GM23338 (cell line): Measurements from ENCODE around the gene KYAT1. TPM values are rescaled to one million over a fixed set of nuclear protein-coding genes. Genes with fewer than 3 reads are reported as not detected.

ENCODE experiments used
- ATAC-seq: fragments of 200-7000 bp; cut with Tn5 transposase; 3 replicates; pipeline ENCODE4 v1.9.1; 2020
- DNase-seq: peaks from one replicate; pipeline ENCODE4 v3.0.0-alpha.2; 2015; ENCODE audit warnings: low spot score
- H2AFZ ChIP-seq: fragments of 200-600 bp; sonication (generic); 2 replicates; pipeline ENCODE4 v1.8.0; 2016; ENCODE audit warnings: antibody characterized with exemption, mild to moderate bottlenecking, moderate library complexity
- H3F3A ChIP-seq: fragments of 200-600 bp; sonication (generic); replicated peaks from 2 replicates; pipeline ENCODE4 v1.8.0; 2017; ENCODE audit warnings: antibody characterized with exemption, mixed run types, low read depth
- H3K27ac ChIP-seq: fragments of 200-600 bp; sonication (generic); 2 replicates; pipeline ENCODE4 v1.6.1; 2016; ENCODE audit warnings: low read depth
- H3K27me3 ChIP-seq: fragments of 200-600 bp; sonication (generic); 2 replicates; pipeline ENCODE4 v1.8.0; 2016; ENCODE audit warnings: mild to moderate bottlenecking, mixed run types, moderate library complexity; ENCODE audit not compliant: insufficient read depth
- H3K36me3 ChIP-seq: fragments of 200-600 bp; sonication (generic); 2 replicates; pipeline ENCODE4 v1.8.0; 2016; ENCODE audit warnings: mild to moderate bottlenecking; ENCODE audit not compliant: insufficient read depth
- H3K4me1 ChIP-seq: fragments of 200-600 bp; sonication (generic); 2 replicates; pipeline ENCODE4 v1.8.0; 2016; ENCODE audit warnings: mild to moderate bottlenecking, moderate library complexity; ENCODE audit not compliant: insufficient read depth
- H3K4me2 ChIP-seq: fragments of 200-600 bp; sonication (generic); 2 replicates; pipeline ENCODE4 v1.7.1; 2017; ENCODE audit warnings: mixed run types
- H3K4me3 ChIP-seq: fragments of 200-600 bp; sonication (generic); 2 replicates; pipeline ENCODE4 v1.6.1; 2016; ENCODE audit warnings: mixed run types
- H3K79me2 ChIP-seq: fragments of 200-600 bp; sonication (generic); replicated peaks from 2 replicates; pipeline ENCODE4 v1.8.0; 2017; ENCODE audit warnings: mild to moderate bottlenecking; ENCODE audit not compliant: insufficient read depth
- H3K9me2 ChIP-seq: fragments of 200-600 bp; sonication (generic); 2 replicates; pipeline ENCODE4 v1.8.0; 2017; ENCODE audit not compliant: insufficient read depth
- H4K20me1 ChIP-seq: fragments of 200-600 bp; sonication (generic); replicated peaks from 2 replicates; pipeline ENCODE4 v1.8.0; 2017; ENCODE audit warnings: mild to moderate bottlenecking; ENCODE audit not compliant: insufficient read depth
- H3K27ac Mint-ChIP-seq: 2 replicates; pipeline ENCODE4 v1.8.0; 2020; ENCODE audit warnings: inconsistent platforms, mild to moderate bottlenecking, moderate library complexity, mixed read lengths
- H3K27me3 Mint-ChIP-seq: 3 replicates; pipeline ENCODE4 v1.8.0; 2022; ENCODE audit warnings: low read depth, mild to moderate bottlenecking, moderate library complexity, mixed read lengths, inconsistent platforms; ENCODE audit not compliant: insufficient read depth, poor library complexity
- H3K36me3 Mint-ChIP-seq: 3 replicates; pipeline ENCODE4 v1.8.0; 2021; ENCODE audit warnings: low read depth, mild to moderate bottlenecking, inconsistent platforms, moderate library complexity, mixed read lengths
- H3K4me1 Mint-ChIP-seq: 3 replicates; pipeline ENCODE4 v1.8.0; 2020; ENCODE audit warnings: mild to moderate bottlenecking, inconsistent platforms, mixed read lengths
- H3K4me3 Mint-ChIP-seq: 3 replicates; pipeline ENCODE4 v1.8.0; 2021; ENCODE audit warnings: moderate library complexity, mild to moderate bottlenecking, inconsistent platforms, mixed read lengths
- H3K9me3 Mint-ChIP-seq: 3 replicates; pipeline ENCODE4 v1.8.0; 2020; ENCODE audit warnings: moderate library complexity, mild to moderate bottlenecking, inconsistent platforms, mixed read lengths
- CREB1 ChIP-seq: fragments of 250-450 bp; sonication (Bioruptor Pico); IDR thresholded peaks from 2 replicates; pipeline ENCODE4 v1.5.0; 2020; ENCODE audit warnings: low read depth, mild to moderate bottlenecking, moderate library complexity
- EZH2 ChIP-seq: fragments of 200-600 bp; sonication (generic); IDR thresholded peaks from one replicate; pipeline ENCODE4 v1.8.0; 2017; ENCODE audit warnings: antibody characterized with exemption, mild to moderate bottlenecking, low read depth; ENCODE audit not compliant: unreplicated experiment
- EZH2phosphoT487 ChIP-seq: fragments of 200-600 bp; sonication (generic); IDR thresholded peaks from one replicate; pipeline ENCODE4 v1.8.1; 2018; ENCODE audit warnings: antibody characterized with exemption; ENCODE audit not compliant: unreplicated experiment
- JUNB ChIP-seq: IDR thresholded peaks from one replicate; pipeline ENCODE4 v1.6.1; 2016; ENCODE audit warnings: antibody characterized with exemption; ENCODE audit not compliant: unreplicated experiment
- NANOG ChIP-seq: IDR thresholded peaks from 2 replicates; pipeline ENCODE4 v1.6.1; 2016; ENCODE audit warnings: antibody characterized with exemption, borderline replicate concordance
- POLR2AphosphoS5 ChIP-seq: IDR thresholded peaks from 2 replicates; pipeline ENCODE4 v1.6.1; 2016; ENCODE audit warnings: antibody characterized with exemption, low read depth
- STAT1 ChIP-seq: IDR thresholded peaks from one replicate; pipeline ENCODE4 v1.6.1; 2016; ENCODE audit warnings: antibody characterized with exemption; ENCODE audit not compliant: unreplicated experiment
- ZNF114 ChIP-seq: fragments of 250-450 bp; sonication (Bioruptor Pico); IDR thresholded peaks from 2 replicates; pipeline ENCODE4 v1.5.0; 2020; ENCODE audit warnings: mild to moderate bottlenecking, moderate library complexity
- ZNF331 ChIP-seq: fragments of 250-450 bp; sonication (Bioruptor Pico); IDR thresholded peaks from 2 replicates; pipeline ENCODE4 v1.5.0; 2020; ENCODE audit warnings: low read depth, mild to moderate bottlenecking, moderate library complexity
- polyA plus RNA-seq: library from polyadenylated mRNA; unstranded; fragments of >200 nt; fragmentation: Nextera tagmentation; extraction: Ambion mirVana; gene quantifications from 2 replicates; pipeline ENCODE4 v1.2.1, GENCODE V29; 2016
- total RNA-seq: library from RNA; depleted of rRNA; stranded (reverse); fragments of >200 nt; shearing (Covaris generic); gene quantifications from 2 replicates; pipeline ENCODE4 v1.2.3, GENCODE V29; 2014
- TF ChIP-seq, protein P1 (sequence below): IDR thresholded peaks from 2 replicates; pipeline ENCODE4 v1.6.1; 2016; ENCODE audit warnings: antibody characterized with exemption
- TF ChIP-seq, protein P2 (sequence below): fragments of 250-450 bp; sonication (Bioruptor Pico); IDR thresholded peaks from 2 replicates; pipeline ENCODE4 v1.5.0; 2020; ENCODE audit warnings: mild to moderate bottlenecking, moderate library complexity

KYAT1 gene
- total and polyA plus RNA-seq, 2 experiments from 2014 or later, result 26.1 to 34.0 TPM

DNA sequence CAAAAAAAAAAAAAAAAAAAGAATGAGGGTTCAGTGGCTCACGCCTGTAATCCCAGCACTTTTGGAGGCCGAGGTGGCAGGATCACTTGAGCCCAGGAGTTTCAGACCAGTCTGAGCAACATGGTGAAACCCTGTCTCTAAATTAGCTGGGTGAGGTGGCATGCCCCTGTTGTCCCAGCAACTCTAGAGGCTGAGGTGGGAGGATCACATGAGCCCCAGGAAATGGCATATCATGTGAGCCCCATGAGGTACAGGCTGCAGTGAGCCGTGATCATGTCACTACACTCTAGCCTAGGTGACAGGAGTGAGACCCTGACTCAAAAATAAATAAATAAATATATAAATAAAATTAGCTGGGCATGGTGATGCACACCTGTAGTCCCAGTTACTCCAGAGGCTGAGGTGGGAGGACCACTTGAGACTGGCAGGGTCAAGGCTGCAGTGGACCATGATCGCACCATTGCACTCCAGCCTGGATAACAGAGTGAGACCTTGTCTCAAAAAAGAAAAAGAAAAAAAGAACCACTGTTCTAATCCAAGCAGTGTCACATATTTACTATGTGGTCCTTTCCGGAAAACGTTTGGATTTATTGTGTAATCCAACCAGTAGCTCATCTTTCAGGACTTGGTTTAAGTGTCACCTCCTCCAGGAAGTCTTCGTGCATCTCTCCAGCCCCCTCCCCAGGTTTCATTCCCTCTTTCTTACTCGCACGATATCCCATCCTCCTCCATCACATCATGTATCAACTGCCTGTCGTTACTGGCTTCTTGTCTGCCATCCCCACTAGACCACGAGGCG is 39.9 kb downstream of the KYAT1 start:
- Mint-ChIP-seq H3K4me3 (no peak overlapping the region), H3K36me3 (peaks cover 24% of the 10 kb centered on the region), H3K9me3 (no peaks in the 10 kb centered on the region), H3K27ac (no peak overlapping the region), H3K4me1 (no peaks in the 10 kb centered on the region), H3K27me3 (peaks cover 10% of the 10 kb centered on the region)
- Histone ChIP-seq H3K27me3 (no peaks in the 10 kb centered on the region), H3K4me1 (no peaks in the 10 kb centered on the region), H3K27ac (no peak overlapping the region), H3K9me2 (no peaks in the 10 kb centered on the region), H3K36me3 (peaks cover 7% of the 10 kb centered on the region; the same call in 1 of the 2 replicates), H4K20me1 (no peaks in the 10 kb centered on the region; the same call in 1 of the 2 replicates), H3F3A (0 out of 2 replicates have a peak, but pooled peaks cover 4% of the 10 kb centered on the region), H3K4me2 (no peak overlapping the region), H3K4me3 (no peak overlapping the region), H2AFZ (no peak overlapping the region), H3K79me2 (no peaks in the 10 kb centered on the region)
- DNase-seq (no peak), ATAC-seq (no peak)
- TF ChIP-seq ZNF331 (CRISPR knock-in tag) (no peak), JUNB (no peak), CREB1 (CRISPR knock-in tag) (no peak)

DNA sequence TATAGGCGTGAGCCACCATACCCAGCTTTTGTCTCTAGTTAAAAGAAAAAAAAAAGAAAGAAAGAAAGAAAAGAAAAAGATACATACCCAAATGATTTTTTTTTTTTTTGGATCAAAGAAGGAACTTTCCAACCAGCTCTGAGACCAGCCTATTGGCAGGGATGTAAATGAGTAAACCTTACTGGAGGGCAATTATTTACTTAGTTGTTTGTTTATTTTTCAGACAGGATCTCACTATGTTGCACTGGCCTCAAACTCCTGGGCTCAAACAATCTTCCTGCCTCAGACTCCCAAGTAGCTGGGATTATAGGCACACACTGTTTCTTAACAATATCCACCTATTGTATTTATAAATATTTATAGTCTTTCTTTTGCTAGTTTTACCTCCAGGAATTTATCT is 41.2 kb downstream of the KYAT1 start:
- DNase-seq (no peak), ATAC-seq (no peak)
- H3K4me3 ChIP-seq, result no peak overlapping the region
- Mint-ChIP-seq H3K4me3 (no peak overlapping the region), H3K27ac (no peak overlapping the region), H3K4me1 (no peaks in the 10 kb centered on the region), H3K36me3 (peaks cover 26% of the 10 kb centered on the region), H3K27me3 (peaks cover 10% of the 10 kb centered on the region), H3K9me3 (no peaks in the 10 kb centered on the region)
- H3K4me2 ChIP-seq, result no peak overlapping the region
- no peak overlapping the region for H3K27ac ChIP-seq
- H3K36me3 ChIP-seq, result peaks cover 7% of the 10 kb centered on the region; the same call in 1 of the 2 replicates
- no peaks in the 10 kb centered on the region; the same call in 1 of the 2 replicates for H4K20me1 ChIP-seq
- H3K9me2 ChIP-seq, result no peaks in the 10 kb centered on the region
- H2AFZ ChIP-seq, result no peak overlapping the region
- H3K79me2 ChIP-seq, result no peaks in the 10 kb centered on the region
- no peaks in the 10 kb centered on the region for H3K4me1 ChIP-seq
- H3K27me3 ChIP-seq, result no peaks in the 10 kb centered on the region
- H3F3A ChIP-seq, result 0 out of 2 replicates have a peak, but pooled peaks cover 1% of the 10 kb centered on the region
- TF ChIP-seq CREB1 (CRISPR knock-in tag) (no peak), STAT1 (no peak), EZH2 (no peak), POLR2AphosphoS5 (no peak), JUNB (no peak), EZH2phosphoT487 (no peak), ZNF114 (CRISPR knock-in tag) (no peak), NANOG (no peak), ZNF331 (CRISPR knock-in tag) (no peak)
- TF ChIP-seq, protein P1, sequence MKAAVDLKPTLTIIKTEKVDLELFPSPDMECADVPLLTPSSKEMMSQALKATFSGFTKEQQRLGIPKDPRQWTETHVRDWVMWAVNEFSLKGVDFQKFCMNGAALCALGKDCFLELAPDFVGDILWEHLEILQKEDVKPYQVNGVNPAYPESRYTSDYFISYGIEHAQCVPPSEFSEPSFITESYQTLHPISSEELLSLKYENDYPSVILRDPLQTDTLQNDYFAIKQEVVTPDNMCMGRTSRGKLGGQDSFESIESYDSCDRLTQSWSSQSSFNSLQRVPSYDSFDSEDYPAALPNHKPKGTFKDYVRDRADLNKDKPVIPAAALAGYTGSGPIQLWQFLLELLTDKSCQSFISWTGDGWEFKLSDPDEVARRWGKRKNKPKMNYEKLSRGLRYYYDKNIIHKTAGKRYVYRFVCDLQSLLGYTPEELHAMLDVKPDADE, result no peak
- TF ChIP-seq, protein P2, sequence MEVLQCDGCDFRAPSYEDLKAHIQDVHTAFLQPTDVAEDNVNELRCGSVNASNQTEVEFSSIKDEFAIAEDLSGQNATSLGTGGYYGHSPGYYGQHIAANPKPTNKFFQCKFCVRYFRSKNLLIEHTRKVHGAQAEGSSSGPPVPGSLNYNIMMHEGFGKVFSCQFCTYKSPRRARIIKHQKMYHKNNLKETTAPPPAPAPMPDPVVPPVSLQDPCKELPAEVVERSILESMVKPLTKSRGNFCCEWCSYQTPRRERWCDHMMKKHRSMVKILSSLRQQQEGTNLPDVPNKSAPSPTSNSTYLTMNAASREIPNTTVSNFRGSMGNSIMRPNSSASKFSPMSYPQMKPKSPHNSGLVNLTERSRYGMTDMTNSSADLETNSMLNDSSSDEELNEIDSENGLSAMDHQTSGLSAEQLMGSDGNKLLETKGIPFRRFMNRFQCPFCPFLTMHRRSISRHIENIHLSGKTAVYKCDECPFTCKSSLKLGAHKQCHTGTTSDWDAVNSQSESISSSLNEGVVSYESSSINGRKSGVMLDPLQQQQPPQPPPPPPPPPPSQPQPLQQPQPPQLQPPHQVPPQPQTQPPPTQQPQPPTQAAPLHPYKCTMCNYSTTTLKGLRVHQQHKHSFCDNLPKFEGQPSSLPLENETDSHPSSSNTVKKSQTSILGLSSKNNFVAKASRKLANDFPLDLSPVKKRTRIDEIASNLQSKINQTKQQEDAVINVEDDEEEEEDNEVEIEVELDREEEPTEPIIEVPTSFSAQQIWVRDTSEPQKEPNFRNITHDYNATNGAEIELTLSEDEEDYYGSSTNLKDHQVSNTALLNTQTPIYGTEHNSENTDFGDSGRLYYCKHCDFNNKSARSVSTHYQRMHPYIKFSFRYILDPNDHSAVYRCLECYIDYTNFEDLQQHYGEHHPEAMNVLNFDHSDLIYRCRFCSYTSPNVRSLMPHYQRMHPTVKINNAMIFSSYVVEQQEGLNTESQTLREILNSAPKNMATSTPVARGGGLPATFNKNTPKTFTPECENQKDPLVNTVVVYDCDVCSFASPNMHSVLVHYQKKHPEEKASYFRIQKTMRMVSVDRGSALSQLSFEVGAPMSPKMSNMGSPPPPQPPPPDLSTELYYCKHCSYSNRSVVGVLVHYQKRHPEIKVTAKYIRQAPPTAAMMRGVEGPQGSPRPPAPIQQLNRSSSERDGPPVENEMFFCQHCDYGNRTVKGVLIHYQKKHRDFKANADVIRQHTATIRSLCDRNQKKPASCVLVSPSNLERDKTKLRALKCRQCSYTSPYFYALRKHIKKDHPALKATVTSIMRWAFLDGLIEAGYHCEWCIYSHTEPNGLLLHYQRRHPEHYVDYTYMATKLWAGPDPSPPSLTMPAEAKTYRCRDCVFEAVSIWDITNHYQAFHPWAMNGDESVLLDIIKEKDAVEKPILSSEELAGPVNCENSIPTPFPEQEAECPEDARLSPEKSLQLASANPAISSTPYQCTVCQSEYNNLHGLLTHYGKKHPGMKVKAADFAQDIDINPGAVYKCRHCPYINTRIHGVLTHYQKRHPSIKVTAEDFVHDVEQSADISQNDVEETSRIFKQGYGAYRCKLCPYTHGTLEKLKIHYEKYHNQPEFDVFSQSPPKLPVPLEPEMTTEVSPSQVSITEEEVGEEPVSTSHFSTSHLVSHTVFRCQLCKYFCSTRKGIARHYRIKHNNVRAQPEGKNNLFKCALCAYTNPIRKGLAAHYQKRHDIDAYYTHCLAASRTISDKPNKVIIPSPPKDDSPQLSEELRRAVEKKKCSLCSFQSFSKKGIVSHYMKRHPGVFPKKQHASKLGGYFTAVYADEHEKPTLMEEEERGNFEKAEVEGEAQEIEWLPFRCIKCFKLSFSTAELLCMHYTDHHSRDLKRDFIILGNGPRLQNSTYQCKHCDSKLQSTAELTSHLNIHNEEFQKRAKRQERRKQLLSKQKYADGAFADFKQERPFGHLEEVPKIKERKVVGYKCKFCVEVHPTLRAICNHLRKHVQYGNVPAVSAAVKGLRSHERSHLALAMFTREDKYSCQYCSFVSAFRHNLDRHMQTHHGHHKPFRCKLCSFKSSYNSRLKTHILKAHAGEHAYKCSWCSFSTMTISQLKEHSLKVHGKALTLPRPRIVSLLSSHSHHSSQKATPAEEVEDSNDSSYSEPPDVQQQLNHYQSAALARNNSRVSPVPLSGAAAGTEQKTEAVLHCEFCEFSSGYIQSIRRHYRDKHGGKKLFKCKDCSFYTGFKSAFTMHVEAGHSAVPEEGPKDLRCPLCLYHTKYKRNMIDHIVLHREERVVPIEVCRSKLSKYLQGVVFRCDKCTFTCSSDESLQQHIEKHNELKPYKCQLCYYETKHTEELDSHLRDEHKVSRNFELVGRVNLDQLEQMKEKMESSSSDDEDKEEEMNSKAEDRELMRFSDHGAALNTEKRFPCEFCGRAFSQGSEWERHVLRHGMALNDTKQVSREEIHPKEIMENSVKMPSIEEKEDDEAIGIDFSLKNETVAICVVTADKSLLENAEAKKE (CRISPR knock-in tag), result no peak
